HepG2 (cell line): ENCODE results near the gene ACP2. TPM values are rescaled to one million over a fixed set of nuclear protein-coding genes. Genes with fewer than 3 reads are reported as not detected.

Experiments
- CAMTA2 ChIP-seq: sonication (generic); formaldehyde crosslinking; IDR thresholded peaks from 2 replicates; pipeline ENCODE4 v1.4.0; 2020; ENCODE audit warnings: mild to moderate bottlenecking, missing genetic modification reagents, borderline replicate concordance
- CHD4 ChIP-seq: fragments of 200-600 bp; sonication (generic); IDR thresholded peaks from 2 replicates; pipeline ENCODE4 v1.7.0; 2017; ENCODE audit warnings: mild to moderate bottlenecking, low read length, borderline replicate concordance
- ELF3 ChIP-seq: IDR thresholded peaks from 2 replicates; pipeline ENCODE4 v1.6.1; 2016; ENCODE audit warnings: missing genetic modification reagents, missing compliant biosample characterization
- GFI1 ChIP-seq: sonication (generic); formaldehyde crosslinking; IDR thresholded peaks from 2 replicates; pipeline ENCODE4 v1.5.0; 2020; ENCODE audit warnings: missing genetic modification reagents, mild to moderate bottlenecking, borderline replicate concordance
- HMG20A ChIP-seq: IDR thresholded peaks from 2 replicates; pipeline ENCODE4 v1.6.1; 2016; ENCODE audit warnings: borderline replicate concordance
- KLF15 ChIP-seq: sonication (generic); formaldehyde crosslinking; IDR thresholded peaks from 2 replicates; pipeline ENCODE4 v1.8.1; 2023; ENCODE audit warnings: borderline replicate concordance, mild to moderate bottlenecking, inconsistent platforms, missing genetic modification reagents, mixed read lengths
- MTF2 ChIP-seq: sonication (generic); formaldehyde crosslinking; IDR thresholded peaks from 2 replicates; pipeline ENCODE4 v1.5.0; 2020; ENCODE audit warnings: missing genetic modification reagents, borderline replicate concordance
- PCBP1 ChIP-seq: fragments of 200-400 bp; formaldehyde crosslinking; IDR thresholded peaks from 2 replicates; pipeline ENCODE4 v1.6.1; 2017; ENCODE audit warnings: mild to moderate bottlenecking, low read depth, low read length, borderline replicate concordance
- STAG1 ChIP-seq: sonication (generic); formaldehyde crosslinking; IDR thresholded peaks from 2 replicates; pipeline ENCODE4 v1.4.0; 2020; ENCODE audit warnings: missing genetic modification reagents
- polyA plus RNA-seq, 8 experiments: library from polyadenylated mRNA; depleted of rRNA in 3 of 8; stranded (reverse) in 7 of 8; unstranded in 1 of 8; fragments of >200 nt; fragmentation: Illumina TruSeq in 4 of 8; extraction: Trizol in 4 of 8; gene quantifications; 2 replicates each; pipeline versions ENCODE4 v1.2.1 to v1.2.3, GENCODE V29; 2011 to 2016; ENCODE audit warnings: low read depth in 4 of 8, missing spikeins in 1 of 8, mixed read lengths in 1 of 8; ENCODE audit not compliant: insufficient read depth in 1 of 8
- total RNA-seq, 5 experiments: library from RNA; depleted of rRNA; stranded (reverse); fragments of >200 nt; fragmentation: Illumina TruSeq; extraction: Trizol; gene quantifications; 2 replicates each; pipeline ENCODE4 v1.2.3, GENCODE V29; 2016; ENCODE audit warnings: low read depth in 1 of 5
- TF ChIP-seq, protein P1 (sequence below): sonication (generic); formaldehyde crosslinking; IDR thresholded peaks from 2 replicates; pipeline ENCODE4 v1.5.1; 2020; ENCODE audit warnings: missing genetic modification reagents, mild to moderate bottlenecking, borderline replicate concordance
- TF ChIP-seq, protein P2 (sequence below): sonication (generic); formaldehyde crosslinking; IDR thresholded peaks from 2 replicates; pipeline ENCODE4 v1.8.1; 2022; ENCODE audit warnings: mild to moderate bottlenecking, missing genetic modification reagents
- TF ChIP-seq, protein P3 (sequence below): sonication (generic); formaldehyde crosslinking; IDR thresholded peaks from 2 replicates; pipeline ENCODE4 v1.4.0; 2020; ENCODE audit warnings: mild to moderate bottlenecking, missing genetic modification reagents

The ACP2 gene
- total and polyA plus RNA-seq, 2 of the 13 experiments (the other 11 are each of a cell fraction or from before 2014, with no cell fraction given), result 17.7 to 20.2 TPM

DNA sequence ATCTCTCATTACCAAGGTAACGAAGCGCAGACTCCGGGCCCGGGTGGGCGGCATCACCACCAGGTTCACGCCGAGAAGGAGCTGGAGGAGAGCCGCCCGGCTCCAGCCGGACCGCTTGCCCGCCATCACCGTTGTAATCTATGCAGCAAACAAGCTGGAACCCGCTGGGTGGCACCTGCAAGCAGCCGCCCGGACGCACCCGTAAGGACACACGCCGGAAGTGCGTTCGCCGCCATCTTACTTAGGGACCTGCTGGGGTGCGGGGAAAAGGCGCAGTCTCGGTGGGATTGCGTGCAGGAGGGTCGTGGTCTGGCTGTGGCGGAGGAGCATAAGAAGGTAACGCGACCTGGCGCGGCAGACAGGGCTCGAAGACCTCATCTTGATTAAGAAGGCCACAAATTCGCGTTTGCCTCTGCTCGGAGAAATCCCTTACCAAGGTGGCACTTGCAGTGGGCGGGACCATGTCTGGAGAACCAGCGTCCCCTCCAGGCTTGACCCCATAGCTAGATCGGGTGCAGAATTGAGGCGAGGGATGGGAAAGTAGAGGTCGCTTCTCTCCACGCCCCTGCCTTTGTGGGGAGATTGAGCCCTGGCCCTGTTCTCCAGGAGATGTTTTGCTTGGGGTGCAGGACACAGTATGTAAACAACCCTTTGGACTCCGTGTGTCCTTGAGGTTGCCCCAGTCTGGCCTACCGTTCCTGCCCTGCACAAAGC is at the start of gene ACP2 (continued):
- TF ChIP-seq, protein P1, sequence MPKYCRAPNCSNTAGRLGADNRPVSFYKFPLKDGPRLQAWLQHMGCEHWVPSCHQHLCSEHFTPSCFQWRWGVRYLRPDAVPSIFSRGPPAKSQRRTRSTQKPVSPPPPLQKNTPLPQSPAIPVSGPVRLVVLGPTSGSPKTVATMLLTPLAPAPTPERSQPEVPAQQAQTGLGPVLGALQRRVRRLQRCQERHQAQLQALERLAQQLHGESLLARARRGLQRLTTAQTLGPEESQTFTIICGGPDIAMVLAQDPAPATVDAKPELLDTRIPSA (CRISPR knock-in tag), result 0 out of 2 replicates have a peak, but pooled peaks have one; percentile 58
- TF ChIP-seq HMG20A (CRISPR knock-in tag), result no peak
- no peak for TF ChIP-seq CHD4
- TF ChIP-seq KLF15, result no peak
- TF ChIP-seq CAMTA2, result 0 out of 2 replicates have a peak, but pooled peaks have one; percentile 53
- TF ChIP-seq GFI1 (CRISPR knock-in tag), result peak; percentile 77; the same call in 1 of the 2 replicates
- peak; percentile 37 for TF ChIP-seq STAG1 (CRISPR knock-in tag)
- TF ChIP-seq, protein P2, sequence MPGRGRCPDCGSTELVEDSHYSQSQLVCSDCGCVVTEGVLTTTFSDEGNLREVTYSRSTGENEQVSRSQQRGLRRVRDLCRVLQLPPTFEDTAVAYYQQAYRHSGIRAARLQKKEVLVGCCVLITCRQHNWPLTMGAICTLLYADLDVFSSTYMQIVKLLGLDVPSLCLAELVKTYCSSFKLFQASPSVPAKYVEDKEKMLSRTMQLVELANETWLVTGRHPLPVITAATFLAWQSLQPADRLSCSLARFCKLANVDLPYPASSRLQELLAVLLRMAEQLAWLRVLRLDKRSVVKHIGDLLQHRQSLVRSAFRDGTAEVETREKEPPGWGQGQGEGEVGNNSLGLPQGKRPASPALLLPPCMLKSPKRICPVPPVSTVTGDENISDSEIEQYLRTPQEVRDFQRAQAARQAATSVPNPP (CRISPR knock-in tag), result peak; percentile 58; the same call in 1 of the 2 replicates
- TF ChIP-seq ELF3, result peak; percentile 75
- peak; percentile 93; the same call in 1 of the 2 replicates for TF ChIP-seq PCBP1
- TF ChIP-seq, protein P3, sequence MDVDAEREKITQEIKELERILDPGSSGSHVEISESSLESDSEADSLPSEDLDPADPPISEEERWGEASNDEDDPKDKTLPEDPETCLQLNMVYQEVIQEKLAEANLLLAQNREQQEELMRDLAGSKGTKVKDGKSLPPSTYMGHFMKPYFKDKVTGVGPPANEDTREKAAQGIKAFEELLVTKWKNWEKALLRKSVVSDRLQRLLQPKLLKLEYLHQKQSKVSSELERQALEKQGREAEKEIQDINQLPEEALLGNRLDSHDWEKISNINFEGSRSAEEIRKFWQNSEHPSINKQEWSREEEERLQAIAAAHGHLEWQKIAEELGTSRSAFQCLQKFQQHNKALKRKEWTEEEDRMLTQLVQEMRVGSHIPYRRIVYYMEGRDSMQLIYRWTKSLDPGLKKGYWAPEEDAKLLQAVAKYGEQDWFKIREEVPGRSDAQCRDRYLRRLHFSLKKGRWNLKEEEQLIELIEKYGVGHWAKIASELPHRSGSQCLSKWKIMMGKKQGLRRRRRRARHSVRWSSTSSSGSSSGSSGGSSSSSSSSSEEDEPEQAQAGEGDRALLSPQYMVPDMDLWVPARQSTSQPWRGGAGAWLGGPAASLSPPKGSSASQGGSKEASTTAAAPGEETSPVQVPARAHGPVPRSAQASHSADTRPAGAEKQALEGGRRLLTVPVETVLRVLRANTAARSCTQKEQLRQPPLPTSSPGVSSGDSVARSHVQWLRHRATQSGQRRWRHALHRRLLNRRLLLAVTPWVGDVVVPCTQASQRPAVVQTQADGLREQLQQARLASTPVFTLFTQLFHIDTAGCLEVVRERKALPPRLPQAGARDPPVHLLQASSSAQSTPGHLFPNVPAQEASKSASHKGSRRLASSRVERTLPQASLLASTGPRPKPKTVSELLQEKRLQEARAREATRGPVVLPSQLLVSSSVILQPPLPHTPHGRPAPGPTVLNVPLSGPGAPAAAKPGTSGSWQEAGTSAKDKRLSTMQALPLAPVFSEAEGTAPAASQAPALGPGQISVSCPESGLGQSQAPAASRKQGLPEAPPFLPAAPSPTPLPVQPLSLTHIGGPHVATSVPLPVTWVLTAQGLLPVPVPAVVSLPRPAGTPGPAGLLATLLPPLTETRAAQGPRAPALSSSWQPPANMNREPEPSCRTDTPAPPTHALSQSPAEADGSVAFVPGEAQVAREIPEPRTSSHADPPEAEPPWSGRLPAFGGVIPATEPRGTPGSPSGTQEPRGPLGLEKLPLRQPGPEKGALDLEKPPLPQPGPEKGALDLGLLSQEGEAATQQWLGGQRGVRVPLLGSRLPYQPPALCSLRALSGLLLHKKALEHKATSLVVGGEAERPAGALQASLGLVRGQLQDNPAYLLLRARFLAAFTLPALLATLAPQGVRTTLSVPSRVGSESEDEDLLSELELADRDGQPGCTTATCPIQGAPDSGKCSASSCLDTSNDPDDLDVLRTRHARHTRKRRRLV (CRISPR knock-in tag), result peak; percentile 93
- no peak for TF ChIP-seq MTF2 (CRISPR knock-in tag)
